ENCODE measurements around the gene TMPRSS12.
"Not testable (repeated sequence)": the region's sequence is repeated elsewhere in the genome, so short reads cannot be mapped to it uniquely, and the experiment has no call there.

TMPRSS12 gene

GRCh38 chr12:50901685-50902113 is 59.0 kb downstream of the TMPRSS12 start:
- in situ Hi-C loops (cut with HindIII; ENCODE audit: low sequenced_read_pairs) = no loop called here
- no peak for TF ChIP-seq CTCF (IDR thresholded peaks at IDR 0.05; ENCODE audit: low read depth, low read length, missing control alignments)
- no peak for DNase-seq (ENCODE audit: low read depth)
- H3K4me3 ChIP-seq (ENCODE audit: low read depth, low read length) = no peak overlapping the region

- H3K4me3 ChIP-seq (ENCODE audit: low read depth, low read length); in situ Hi-C loops (cut with HindIII; ENCODE audit: low sequenced_read_pairs); DNase-seq (ENCODE audit: low read depth): not testable (repeated sequence)
These were observed 65.8 kb downstream of the TMPRSS12 start for GRCh38 chr12:50908479-50908878.

GRCh38 chr12:50912361-50912760 is 69.6 kb downstream of the TMPRSS12 start:
- DNase-seq (ENCODE audit: low read depth); H3K4me3 ChIP-seq (ENCODE audit: low read depth, low read length); in situ Hi-C loops (cut with HindIII; ENCODE audit: low sequenced_read_pairs): not testable (repeated sequence)

GRCh38 chr12:50913224-50913623 is 70.5 kb downstream of the TMPRSS12 start:
- no peak overlapping the region for H3K4me3 ChIP-seq (ENCODE audit: low read depth, low read length)
- no peak for TF ChIP-seq CTCF (IDR thresholded peaks at IDR 0.05; ENCODE audit: low read depth, low read length, missing control alignments)
- no peak for DNase-seq (ENCODE audit: low read depth)
- in situ Hi-C loops (cut with HindIII; ENCODE audit: low sequenced_read_pairs) = no loop called here

GRCh38 chr12:50914872-50915484 is 72.3 kb downstream of the TMPRSS12 start:
- DNase-seq (ENCODE audit: low read depth) = no peak
- no peak for TF ChIP-seq CTCF (IDR thresholded peaks at IDR 0.05; ENCODE audit: low read depth, low read length, missing control alignments)
- H3K4me3 ChIP-seq (ENCODE audit: low read depth, low read length) = no peak overlapping the region
- in situ Hi-C loops (cut with HindIII; ENCODE audit: low sequenced_read_pairs) = no loop called here

GRCh38 chr12:50916292-50916691 is 73.6 kb downstream of the TMPRSS12 start:
- no peak for DNase-seq (ENCODE audit: low read depth)
- no peak overlapping the region for H3K4me3 ChIP-seq (ENCODE audit: low read depth, low read length)
- in situ Hi-C loops (cut with HindIII; ENCODE audit: low sequenced_read_pairs) = no loop called here
- no peak for TF ChIP-seq CTCF (IDR thresholded peaks at IDR 0.05; ENCODE audit: low read depth, low read length, missing control alignments)

- no peak for TF ChIP-seq CTCF (IDR thresholded peaks at IDR 0.05; ENCODE audit: low read depth, low read length, missing control alignments)
- H3K4me3 ChIP-seq (ENCODE audit: low read depth, low read length) = no peak overlapping the region
- no peak for DNase-seq (ENCODE audit: low read depth)
- in situ Hi-C loops (cut with HindIII; ENCODE audit: low sequenced_read_pairs) = no loop called here
These were observed 76.0 kb downstream of the TMPRSS12 start for GRCh38 chr12:50918584-50919316.
